ENCODE measurements around the gene BCL7C. TPM values are rescaled to one million over a fixed set of nuclear protein-coding genes. Genes with fewer than 3 reads are reported as not detected.
"Not testable (repeated sequence)": the region's sequence is repeated elsewhere in the genome, so short reads cannot be mapped to it uniquely, and the experiment has no call there.

Gene BCL7C
- total and polyA plus RNA-seq, 2 donors from 2014 or later: 40.0 to 77.9 TPM

DNA sequence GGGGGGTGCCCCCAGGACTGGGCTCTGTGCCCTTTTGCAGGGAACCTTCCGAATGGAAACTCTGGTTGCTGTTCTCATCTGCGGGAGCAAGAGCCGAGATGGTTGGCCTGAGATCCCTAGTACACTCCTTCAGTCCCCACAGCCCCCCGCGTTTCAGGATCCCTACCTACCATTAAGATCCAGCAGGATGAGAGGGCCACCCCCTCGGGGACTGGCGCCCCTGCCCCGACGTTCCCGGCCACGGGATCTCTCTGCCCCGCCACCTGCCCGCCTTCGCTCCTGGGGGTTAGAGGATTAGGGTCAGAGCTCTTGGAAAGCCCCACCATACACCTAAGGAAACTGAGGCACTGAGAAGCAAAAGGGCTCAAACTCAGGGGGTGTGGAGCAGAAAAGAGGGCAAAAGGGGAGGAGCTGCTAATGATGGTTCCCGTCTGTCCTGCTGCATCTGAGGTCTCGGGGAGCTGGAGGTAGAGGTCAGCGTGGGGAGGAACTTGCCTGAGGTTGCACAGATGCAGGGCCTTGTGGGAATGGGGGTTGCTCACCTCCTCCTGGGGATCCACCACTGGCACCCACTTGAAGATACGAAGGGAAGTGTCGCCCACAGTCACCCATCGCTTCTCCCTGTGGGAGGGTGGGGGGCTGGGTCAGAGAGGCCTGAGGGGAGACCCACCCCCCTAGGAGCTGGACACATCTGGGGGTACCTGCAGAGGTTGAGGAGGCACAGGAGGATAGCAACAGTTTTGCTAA is 1.0 kb downstream of the BCL7C start:
- peak in 1 of 5 donors; percentile 76 for DNase-seq
- no peaks in the 10 kb centered on the region for H3K9me3 ChIP-seq (ENCODE audit: control insufficient read depth in 2 of 3, insufficient read depth in 1 of 3, low read length in 3 of 3)
- peaks cover 9 to 34% (median 23%) of the 10 kb centered on the region in 3 donors for H3K4me1 ChIP-seq (ENCODE audit: control insufficient read depth in 2 of 3, insufficient read depth in 2 of 3, low read depth in 1 of 3, low read length in 3 of 3)
- peak overlapping the region; percentile 78 to 88 (median 86) for H3K4me3 ChIP-seq (ENCODE audit: low read length in 3 of 3)
- peak overlapping the region; percentile 65 to 98 (median 96) for H3K9ac ChIP-seq (ENCODE audit: low read length in 3 of 3)
- no peak for FAIRE-seq
- peaks cover 2 to 7% (median 5%) of the 10 kb centered on the region in 3 donors for H3K36me3 ChIP-seq (ENCODE audit: control insufficient read depth in 2 of 3, insufficient read depth in 3 of 3, low read length in 3 of 3)
- TF ChIP-seq, protein P1, sequence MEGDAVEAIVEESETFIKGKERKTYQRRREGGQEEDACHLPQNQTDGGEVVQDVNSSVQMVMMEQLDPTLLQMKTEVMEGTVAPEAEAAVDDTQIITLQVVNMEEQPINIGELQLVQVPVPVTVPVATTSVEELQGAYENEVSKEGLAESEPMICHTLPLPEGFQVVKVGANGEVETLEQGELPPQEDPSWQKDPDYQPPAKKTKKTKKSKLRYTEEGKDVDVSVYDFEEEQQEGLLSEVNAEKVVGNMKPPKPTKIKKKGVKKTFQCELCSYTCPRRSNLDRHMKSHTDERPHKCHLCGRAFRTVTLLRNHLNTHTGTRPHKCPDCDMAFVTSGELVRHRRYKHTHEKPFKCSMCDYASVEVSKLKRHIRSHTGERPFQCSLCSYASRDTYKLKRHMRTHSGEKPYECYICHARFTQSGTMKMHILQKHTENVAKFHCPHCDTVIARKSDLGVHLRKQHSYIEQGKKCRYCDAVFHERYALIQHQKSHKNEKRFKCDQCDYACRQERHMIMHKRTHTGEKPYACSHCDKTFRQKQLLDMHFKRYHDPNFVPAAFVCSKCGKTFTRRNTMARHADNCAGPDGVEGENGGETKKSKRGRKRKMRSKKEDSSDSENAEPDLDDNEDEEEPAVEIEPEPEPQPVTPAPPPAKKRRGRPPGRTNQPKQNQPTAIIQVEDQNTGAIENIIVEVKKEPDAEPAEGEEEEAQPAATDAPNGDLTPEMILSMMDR (IDR thresholded peaks at IDR 0.05; ENCODE audit: borderline replicate concordance, extremely low read depth, insufficient read depth): no peak
- intact Hi-C loops (cut with DNase I): no loop called here
- H3K27me3 ChIP-seq (ENCODE audit: control insufficient read depth, insufficient read depth, low read length): no peaks in the 10 kb centered on the region
- peak overlapping the region; percentile 23 to 91 for H3K27ac ChIP-seq (ENCODE audit: low read depth in 2 of 2, low read length in 2 of 2)

DNA sequence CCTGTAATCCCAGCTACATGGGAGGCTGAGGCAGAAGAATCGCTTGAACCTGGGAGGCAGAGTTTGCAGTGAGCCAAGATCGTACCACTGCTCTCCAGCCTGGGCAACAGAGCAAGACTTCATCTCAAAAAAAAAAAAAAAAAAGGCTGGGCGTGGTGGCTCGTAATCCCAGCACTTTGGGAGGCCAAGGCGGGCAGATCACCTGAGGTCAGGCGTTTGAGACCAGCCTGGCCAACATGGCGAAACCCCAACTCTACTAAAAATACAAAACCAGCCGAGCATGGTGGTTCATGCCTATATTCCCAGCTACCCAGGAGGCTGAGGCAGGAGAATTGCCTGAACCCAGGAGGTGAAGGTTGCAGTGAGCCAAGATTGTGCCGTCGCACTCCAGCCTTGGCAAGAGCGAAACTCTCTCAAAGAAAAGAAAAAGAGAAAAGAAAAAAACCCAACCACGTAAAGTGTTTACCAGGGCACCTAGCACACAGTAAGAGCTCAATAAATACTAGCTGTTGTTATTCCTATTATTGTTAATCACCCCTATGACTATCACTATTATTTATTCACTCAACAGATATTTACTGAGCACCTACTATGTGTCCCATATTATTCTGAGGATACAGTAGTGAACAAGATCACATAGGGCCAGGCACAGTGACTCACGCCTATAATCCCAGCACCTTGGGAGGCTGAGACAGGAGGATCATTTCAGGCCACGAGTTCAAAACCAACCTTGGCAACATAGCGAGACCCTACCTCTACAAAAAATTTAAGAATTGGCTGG is 2.6 kb downstream of the BCL7C start:
- H3K4me3 ChIP-seq (ENCODE audit: low read length in 3 of 3); H3K9me3 ChIP-seq (ENCODE audit: control insufficient read depth in 2 of 3, insufficient read depth in 1 of 3, low read length in 3 of 3); H3K27me3 ChIP-seq (ENCODE audit: control insufficient read depth, insufficient read depth, low read length); H3K27ac ChIP-seq (ENCODE audit: low read depth in 2 of 2, low read length in 2 of 2); H3K9ac ChIP-seq (ENCODE audit: low read length in 3 of 3); FAIRE-seq; DNase-seq; intact Hi-C loops (cut with DNase I): not testable (repeated sequence)
- Histone ChIP-seq H3K4me1 (ENCODE audit: control insufficient read depth in 2 of 3, insufficient read depth in 2 of 3, low read depth in 1 of 3, low read length in 3 of 3) (peaks cover 9 to 30% (median 20%) of the 10 kb centered on the region in 3 donors), H3K36me3 (ENCODE audit: control insufficient read depth in 2 of 3, insufficient read depth in 3 of 3, low read length in 3 of 3) (peaks cover 2 to 11% (median 5%) of the 10 kb centered on the region in 3 donors)

DNA sequence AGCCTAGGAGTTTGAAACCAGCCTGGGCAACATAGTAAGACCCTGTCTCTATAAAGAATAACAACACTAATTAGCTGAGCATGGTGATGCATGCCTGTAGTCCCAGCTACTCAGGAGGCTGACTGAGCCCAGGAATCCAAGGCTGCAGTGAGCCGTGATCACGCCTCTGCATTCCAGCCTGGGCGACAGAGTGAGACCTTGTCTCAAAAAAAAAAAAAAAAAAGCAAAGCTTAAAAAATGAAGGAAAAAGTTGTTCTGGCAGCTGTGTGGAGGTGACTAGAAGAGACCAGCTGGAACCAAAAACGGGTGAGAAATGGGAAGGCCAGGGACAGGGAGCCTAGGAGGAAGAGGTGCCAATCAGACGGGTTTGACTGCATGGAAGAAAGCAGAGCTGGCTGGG is 4.2 kb downstream of the BCL7C start:
- Histone ChIP-seq H3K9ac (ENCODE audit: low read length in 3 of 3) (no peak overlapping the region), H3K4me1 (ENCODE audit: control insufficient read depth in 2 of 3, insufficient read depth in 2 of 3, low read depth in 1 of 3, low read length in 3 of 3) (peaks cover 4 to 18% (median 7%) of the 10 kb centered on the region in 3 donors), H3K4me3 (ENCODE audit: low read length in 3 of 3) (no peak overlapping the region), H3K27ac (ENCODE audit: low read depth in 2 of 2, low read length in 2 of 2) (peak overlapping the region; percentile 41 to 48), H3K36me3 (ENCODE audit: control insufficient read depth in 2 of 3, insufficient read depth in 3 of 3, low read length in 3 of 3) (peaks cover 5 to 16% (median 5%) of the 10 kb centered on the region in 3 donors), H3K27me3 (ENCODE audit: control insufficient read depth, insufficient read depth, low read length) (no peaks in the 10 kb centered on the region), H3K9me3 (ENCODE audit: control insufficient read depth in 2 of 3, insufficient read depth in 1 of 3, low read length in 3 of 3) (no peaks in the 10 kb centered on the region)
- DNase-seq: peak; percentile 75 to 87 (median 83)
- TF ChIP-seq, protein P1 (IDR thresholded peaks at IDR 0.05; ENCODE audit: borderline replicate concordance, extremely low read depth, insufficient read depth): no peak
- intact Hi-C loops (cut with DNase I): no loop called here
- no peak for FAIRE-seq
